ENCODE results near the gene SPHKAP.

- TF ChIP-seq CTCF (IDR thresholded peaks at IDR 0.05) (no peak), POLR2A (IDR thresholded peaks at IDR 0.05) (no peak)
Observed at GRCh38 chr2:228083131-228083530, 98.4 kb downstream of the SPHKAP start.

Data from Peyer's patch (tissue), 4 donors.